IMR-90 (cell line): Measurements from ENCODE around the gene FBN1. TPM values are rescaled to one million over a fixed set of nuclear protein-coding genes. Genes with fewer than 3 reads are reported as not detected.
A peak's percentile ranks its signal among the peaks of the same experiment; 100 is the strongest.

Source experiments
- ATAC-seq: fragments of 200-7000 bp; cut with Tn5 transposase; 2 replicates; pipeline ENCODE4 v1.9.1; 2020; ENCODE audit warnings: low read depth, mild to moderate bottlenecking, moderate library complexity
- BruUV-seq: library from RNA; stranded (reverse); fragments of 400-500 nt; replicated peaks from 2 replicates; lab custom pipeline; 2021; lab: Mats Ljungman, UMichigan
- CTCF ChIA-PET: fragments of 300-600 bp; formaldehyde crosslinking; extraction: SDS; loops from one replicate; lab custom pipeline; 2021; ENCODE audit warnings: antibody characterized with exemption; lab: Yijun Ruan, JAX
- POLR2A ChIA-PET: fragments of 300-600 bp; sonication (Branson Sonifier 250); formaldehyde crosslinking; loops from one replicate; lab custom pipeline; 2022; ENCODE audit warnings: antibody characterized with exemption; ENCODE audit not compliant: unreplicated experiment; lab: Charles Lee
- DNase-seq: peaks from one replicate; pipeline ENCODE4 v3.0.0; 2013
- H2AFZ ChIP-seq: replicated peaks from 2 replicates; pipeline ENCODE3; 2013; ENCODE audit warnings: low read length, mild to moderate bottlenecking; ENCODE audit not compliant: poor library complexity
- H2AK5ac ChIP-seq: 2 replicates; pipeline ENCODE4 v1.6.1; 2013; ENCODE audit warnings: low read depth, low read length, inconsistent platforms
- H2AK9ac ChIP-seq: replicated peaks from 2 replicates; pipeline ENCODE3; 2013; ENCODE audit warnings: mild to moderate bottlenecking, low read depth, low read length, moderate library complexity; ENCODE audit not compliant: poor library complexity
- H2BK120ac ChIP-seq: 2 replicates; pipeline ENCODE4 v1.6.1; 2013; ENCODE audit warnings: low read depth, low read length, inconsistent platforms
- H2BK15ac ChIP-seq: 3 replicates; pipeline ENCODE4 v1.6.1; 2013; ENCODE audit warnings: low read depth, low read length, inconsistent platforms
- H2BK20ac ChIP-seq: 2 replicates; pipeline ENCODE4 v1.6.1; 2013; ENCODE audit warnings: low read depth, mild to moderate bottlenecking, inconsistent platforms, low read length, moderate library complexity
- H2BK5ac ChIP-seq: 2 replicates; pipeline ENCODE4 v1.6.1; 2013; ENCODE audit warnings: mild to moderate bottlenecking, low read depth, low read length, inconsistent platforms; ENCODE audit not compliant: poor library complexity, severe bottlenecking
- H3K14ac ChIP-seq: replicated peaks from 2 replicates; pipeline ENCODE4 v1.6.1; 2013; ENCODE audit warnings: low read depth, low read length, inconsistent platforms
- H3K18ac ChIP-seq: 2 replicates; pipeline ENCODE4 v1.6.1; 2013; ENCODE audit warnings: low read depth, low read length, control low read depth
- H3K23ac ChIP-seq: 2 replicates; pipeline ENCODE4 v1.6.1; 2013; ENCODE audit warnings: low read depth, low read length, inconsistent platforms
- H3K27ac ChIP-seq: 2 replicates; pipeline ENCODE4 v1.5.1; 2013; ENCODE audit warnings: mild to moderate bottlenecking, control low read depth, low read length; ENCODE audit not compliant: insufficient read depth
- H3K27me3 ChIP-seq: 2 replicates; pipeline ENCODE4 v1.6.1; 2013; ENCODE audit warnings: low read length; ENCODE audit not compliant: control insufficient read depth, insufficient read depth
- H3K36me3 ChIP-seq: 2 replicates; pipeline ENCODE4 v1.6.1; 2013; ENCODE audit warnings: low read length, mixed read lengths; ENCODE audit not compliant: control insufficient read depth, insufficient read depth
- H3K4ac ChIP-seq: 2 replicates; pipeline ENCODE4 v1.6.1; 2013; ENCODE audit warnings: low read depth, low read length, inconsistent platforms
- H3K4me1 ChIP-seq: 2 replicates; pipeline ENCODE4 v1.6.1; 2013; ENCODE audit warnings: low read length, mixed read lengths; ENCODE audit not compliant: control insufficient read depth, insufficient read depth
- H3K4me2 ChIP-seq: 2 replicates; pipeline ENCODE4 v1.6.1; 2013; ENCODE audit warnings: low read depth, mild to moderate bottlenecking, control low read depth, low read length, moderate library complexity
- H3K4me3 ChIP-seq: 2 replicates; pipeline ENCODE4 v1.5.1; 2013; ENCODE audit warnings: low read depth, mild to moderate bottlenecking, control low read depth, low read length, moderate library complexity; ENCODE audit not compliant: insufficient read depth
- H3K56ac ChIP-seq: 2 replicates; pipeline ENCODE4 v1.6.1; 2013; ENCODE audit warnings: low read length, inconsistent platforms; ENCODE audit not compliant: insufficient read depth; ENCODE audit errors: extremely low read depth
- H3K79me1 ChIP-seq, 2 experiments: 2 replicates each; pipeline ENCODE4 v1.6.1; 2013; ENCODE audit warnings: low read length in 2 of 2, inconsistent platforms in 1 of 2, low read depth in 1 of 2
- H3K9ac ChIP-seq: 2 replicates; pipeline ENCODE4 v1.6.1; 2013; ENCODE audit warnings: low read depth, low read length, control low read depth
- H3K9me1 ChIP-seq: 2 replicates; pipeline ENCODE4 v1.6.1; 2013; ENCODE audit warnings: low read length, inconsistent platforms; ENCODE audit not compliant: insufficient read depth
- H3K9me3 ChIP-seq: 2 replicates; pipeline ENCODE4 v1.6.1; 2013; ENCODE audit warnings: low read length; ENCODE audit not compliant: control insufficient read depth, insufficient read depth
- H4K20me1 ChIP-seq: 2 replicates; pipeline ENCODE4 v1.6.1; 2013; ENCODE audit warnings: low read length, inconsistent platforms; ENCODE audit not compliant: insufficient read depth
- H4K5ac ChIP-seq: 2 replicates; pipeline ENCODE4 v1.6.1; 2013; ENCODE audit warnings: mild to moderate bottlenecking, low read depth, low read length, control low read depth
- H4K8ac ChIP-seq, 2 experiments: 2 replicates each; pipeline ENCODE4 v1.6.1; 2013; ENCODE audit warnings: low read depth in 2 of 2, low read length in 2 of 2, control low read depth in 1 of 2, inconsistent platforms in 1 of 2
- H4K91ac ChIP-seq: 2 replicates; pipeline ENCODE4 v1.6.1; 2013; ENCODE audit warnings: low read depth, low read length, inconsistent platforms; ENCODE audit not compliant: insufficient read depth
- CHD1 ChIP-seq: IDR thresholded peaks from 2 replicates; pipeline ENCODE4 v1.6.1; 2012; ENCODE audit warnings: low read depth, low read length, improper control_type of control experiment
- FOS ChIP-seq: fragments of 150-350 bp; IDR thresholded peaks from 2 replicates; pipeline ENCODE4 v1.6.1; 2016; ENCODE audit warnings: low read depth, low read length
- MAFK ChIP-seq: IDR thresholded peaks from 2 replicates; pipeline ENCODE4 v1.6.1; 2012; ENCODE audit warnings: low read depth, low read length, improper control_type of control experiment
- MAZ ChIP-seq: IDR thresholded peaks from 2 replicates; pipeline ENCODE4 v1.6.1; 2012; ENCODE audit warnings: low read depth, mild to moderate bottlenecking, low read length, improper control_type of control experiment, moderate library complexity, borderline replicate concordance
- MXI1 ChIP-seq: IDR thresholded peaks from 2 replicates; pipeline ENCODE4 v1.6.1; 2012; ENCODE audit warnings: low read depth, mild to moderate bottlenecking, low read length, moderate library complexity, borderline replicate concordance
- NFE2L2 ChIP-seq: fragments of 150-350 bp; IDR thresholded peaks from 2 replicates; pipeline ENCODE4 v1.6.1; 2016; ENCODE audit warnings: low read depth, mild to moderate bottlenecking, low read length
- RFX5 ChIP-seq: IDR thresholded peaks from 2 replicates; pipeline ENCODE4 v1.8.0; 2012; ENCODE audit warnings: low read depth, mild to moderate bottlenecking, low read length, moderate library complexity
- SMC3 ChIP-seq: fragments of 150-350 bp; IDR thresholded peaks from 2 replicates; pipeline ENCODE4 v1.6.1; 2016; ENCODE audit warnings: low read depth, mild to moderate bottlenecking, antibody characterized with exemption, low read length, moderate library complexity
- WGBS, 2 experiments: methylation state at CpG; one replicate each; pipeline versions ENCODE4 v1.1.5 to v1.1.7; 2013; ENCODE audit warnings: missing lambda C conversion rate in 2 of 2; ENCODE audit not compliant: insufficient read length in 1 of 2; ENCODE audit errors: extremely low coverage in 2 of 2; 5-methylcytosine and 5-hydroxymethylcytosine counted together
- dilution Hi-C: fragments of 300-500 bp; cut with HindIII; formaldehyde crosslinking; loops from one replicate; pipeline ENCODE4 v1.14.3; 2018; ENCODE audit warnings: low sequenced_read_pairs; ENCODE audit not compliant: unreplicated experiment
- in situ Hi-C: fragments of 300-500 bp; cut with MboI; formaldehyde crosslinking; loops from 3 replicates; pipeline ENCODE4 v1.14.3; 2019; ENCODE audit warnings: low sequenced_read_pairs, inconsistent platforms, mixed read lengths
- intact Hi-C: fragments of 100-400 bp; cut with micrococcal nuclease; formaldehyde crosslinking; loops from 2 replicates; pipeline ENCODE4 v1.10.0; 2022
- polyA plus RNA-seq, 3 experiments: library from polyadenylated mRNA; depleted of rRNA; stranded (reverse); fragments of >200 nt; gene quantifications; 2 replicates each; pipeline ENCODE4 v1.2.3, GENCODE V29; 2012; ENCODE audit warnings: low replicate concordance in 1 of 3
- total RNA-seq: library from RNA; depleted of rRNA; stranded (reverse); fragments of >200 nt; gene quantifications from 2 replicates; pipeline ENCODE4 v1.2.3, GENCODE V29; 2012
- TF ChIP-seq, protein P1 (sequence below): fragments of 150-350 bp; IDR thresholded peaks from 2 replicates; pipeline ENCODE4 v1.6.1; 2016; ENCODE audit warnings: low read depth, mild to moderate bottlenecking, low read length, moderate library complexity, borderline replicate concordance
- TF ChIP-seq, protein P2 (sequence below): conservative IDR thresholded peaks from 2 replicates; pipeline ENCODE4 v1.5.1; 2012; ENCODE audit warnings: mild to moderate bottlenecking, low read depth, low read length, improper control_type of control experiment

Gene FBN1
- total and polyA plus RNA-seq, 2 of the 4 experiments (the other 2 are of a cell fraction) = 134 to 283 TPM

DNA sequence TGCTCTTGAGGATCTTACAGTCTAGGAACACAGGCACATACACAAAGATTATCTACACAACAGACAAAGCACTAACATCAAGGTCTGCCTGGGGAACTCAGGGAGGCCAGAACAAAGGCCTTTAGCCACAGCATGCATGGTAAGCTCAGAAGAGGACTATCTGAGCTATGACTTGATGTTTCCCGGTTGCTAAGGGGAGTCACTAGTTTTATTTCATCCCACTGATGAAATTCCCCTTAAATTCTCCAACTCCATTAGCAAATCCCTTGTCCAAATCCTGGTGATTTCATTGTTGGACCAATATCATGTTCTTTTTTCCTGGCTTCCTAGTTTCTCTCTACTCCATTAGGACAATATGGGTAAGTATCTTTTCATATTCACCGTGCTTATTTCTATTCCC lies 23.3 kb downstream of the FBN1 start:
- no peak overlapping the region for H2AK9ac ChIP-seq
- intact Hi-C loops (no loop called here), dilution Hi-C loops (no loop called here), in situ Hi-C loops (no loop called here)
- H3K79me1 ChIP-seq = peaks cover 41 to 73% of the 10 kb centered on the region in 2 experiments
- no peak overlapping the region; the same call in 1 of the 2 replicates for H4K5ac ChIP-seq
- H3K4me3 ChIP-seq = no peak overlapping the region
- H3K14ac ChIP-seq = peak overlapping the region; percentile 82; the same call in 1 of the 2 replicates
- peak overlapping the region in 1 of 2 experiments; percentile 38; a peak in 1 of 4 replicates for H4K8ac ChIP-seq
- no peak for ATAC-seq
- H2AFZ ChIP-seq = no peak overlapping the region
- H3K27ac ChIP-seq = no peak overlapping the region
- no peak overlapping the region for H4K91ac ChIP-seq
- H4K20me1 ChIP-seq = peaks cover 32% of the 10 kb centered on the region; the same call in 1 of the 2 replicates
- H2BK15ac ChIP-seq = no peak overlapping the region
- no peak overlapping the region for H3K4ac ChIP-seq
- no peaks in the 10 kb centered on the region for H3K9me3 ChIP-seq
- no TSS peak for BruUV-seq
- H3K9me1 ChIP-seq = peaks cover 17% of the 10 kb centered on the region
- CTCF ChIA-PET = no interaction called here
- H3K18ac ChIP-seq = 0 out of 2 replicates have a peak overlapping the region, but pooled peaks have one; percentile 54
- WGBS, 2 experiments = 80% methylated on average over 1 of the region's 2 CpGs; no CpG with 5 or more reads in 1 of the 2 experiments
- H3K36me3 ChIP-seq = peaks cover 10% of the 10 kb centered on the region
- H3K9ac ChIP-seq = no peak overlapping the region
- H2BK20ac ChIP-seq = peak overlapping the region; percentile 17; the same call in 1 of the 2 replicates
- peak overlapping the region; percentile 62 for H2BK5ac ChIP-seq
- TF ChIP-seq, protein P1, sequence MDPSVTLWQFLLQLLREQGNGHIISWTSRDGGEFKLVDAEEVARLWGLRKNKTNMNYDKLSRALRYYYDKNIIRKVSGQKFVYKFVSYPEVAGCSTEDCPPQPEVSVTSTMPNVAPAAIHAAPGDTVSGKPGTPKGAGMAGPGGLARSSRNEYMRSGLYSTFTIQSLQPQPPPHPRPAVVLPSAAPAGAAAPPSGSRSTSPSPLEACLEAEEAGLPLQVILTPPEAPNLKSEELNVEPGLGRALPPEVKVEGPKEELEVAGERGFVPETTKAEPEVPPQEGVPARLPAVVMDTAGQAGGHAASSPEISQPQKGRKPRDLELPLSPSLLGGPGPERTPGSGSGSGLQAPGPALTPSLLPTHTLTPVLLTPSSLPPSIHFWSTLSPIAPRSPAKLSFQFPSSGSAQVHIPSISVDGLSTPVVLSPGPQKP = no peak
- TF ChIP-seq FOS (no peak), RFX5 (no peak), SMC3 (no peak), MAZ (no peak), CHD1 (no peak), MAFK (no peak), NFE2L2 (no peak), MXI1 (no peak)
- TF ChIP-seq, protein P2, sequence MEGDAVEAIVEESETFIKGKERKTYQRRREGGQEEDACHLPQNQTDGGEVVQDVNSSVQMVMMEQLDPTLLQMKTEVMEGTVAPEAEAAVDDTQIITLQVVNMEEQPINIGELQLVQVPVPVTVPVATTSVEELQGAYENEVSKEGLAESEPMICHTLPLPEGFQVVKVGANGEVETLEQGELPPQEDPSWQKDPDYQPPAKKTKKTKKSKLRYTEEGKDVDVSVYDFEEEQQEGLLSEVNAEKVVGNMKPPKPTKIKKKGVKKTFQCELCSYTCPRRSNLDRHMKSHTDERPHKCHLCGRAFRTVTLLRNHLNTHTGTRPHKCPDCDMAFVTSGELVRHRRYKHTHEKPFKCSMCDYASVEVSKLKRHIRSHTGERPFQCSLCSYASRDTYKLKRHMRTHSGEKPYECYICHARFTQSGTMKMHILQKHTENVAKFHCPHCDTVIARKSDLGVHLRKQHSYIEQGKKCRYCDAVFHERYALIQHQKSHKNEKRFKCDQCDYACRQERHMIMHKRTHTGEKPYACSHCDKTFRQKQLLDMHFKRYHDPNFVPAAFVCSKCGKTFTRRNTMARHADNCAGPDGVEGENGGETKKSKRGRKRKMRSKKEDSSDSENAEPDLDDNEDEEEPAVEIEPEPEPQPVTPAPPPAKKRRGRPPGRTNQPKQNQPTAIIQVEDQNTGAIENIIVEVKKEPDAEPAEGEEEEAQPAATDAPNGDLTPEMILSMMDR = no peak
- H3K56ac ChIP-seq = no peak overlapping the region
- H2BK120ac ChIP-seq = no peak overlapping the region
- DNase-seq = no peak
- H3K23ac ChIP-seq = peak overlapping the region; percentile 79; the same call in 1 of the 2 replicates
- H3K27me3 ChIP-seq = no peaks in the 10 kb centered on the region
- no peak overlapping the region for H3K4me2 ChIP-seq
- POLR2A ChIA-PET = no interaction called here
- no peak overlapping the region for H2AK5ac ChIP-seq
- peaks cover 7% of the 10 kb centered on the region for H3K4me1 ChIP-seq
